Adipocyte (in vitro differentiated cells): ENCODE data around the gene HEBP1.

Experiments used
- DNase-seq: peaks from one replicate; pipeline ENCODE4 v3.0.0-alpha.2; 2015; ENCODE audit warnings: low read depth
- H3K27me3 ChIP-seq: replicated peaks from 2 replicates; pipeline ENCODE4 v1.7.0; 2013; ENCODE audit warnings: mild to moderate bottlenecking, low read length, moderate library complexity; ENCODE audit not compliant: control insufficient read depth, insufficient read depth
- H3K36me3 ChIP-seq: 2 replicates; pipeline ENCODE4 v1.7.0; 2013; ENCODE audit warnings: low read length, mild to moderate bottlenecking, moderate library complexity; ENCODE audit not compliant: control insufficient read depth, insufficient read depth, severe bottlenecking
- H3K4me1 ChIP-seq: 2 replicates; pipeline ENCODE4 v1.7.0; 2013; ENCODE audit warnings: mild to moderate bottlenecking, low read length, moderate library complexity; ENCODE audit not compliant: control insufficient read depth, insufficient read depth
- H3K4me3 ChIP-seq: 2 replicates; pipeline ENCODE4 v1.7.0; 2013; ENCODE audit warnings: mild to moderate bottlenecking, low read length, moderate library complexity
- H3K9ac ChIP-seq: 2 replicates; pipeline ENCODE4 v1.7.0; 2013; ENCODE audit warnings: mild to moderate bottlenecking, low read length, moderate library complexity
- H3K9me3 ChIP-seq: 2 replicates; pipeline ENCODE4 v1.7.0; 2013; ENCODE audit warnings: mild to moderate bottlenecking, low read length, moderate library complexity; ENCODE audit not compliant: control insufficient read depth

The HEBP1 gene

DNA sequence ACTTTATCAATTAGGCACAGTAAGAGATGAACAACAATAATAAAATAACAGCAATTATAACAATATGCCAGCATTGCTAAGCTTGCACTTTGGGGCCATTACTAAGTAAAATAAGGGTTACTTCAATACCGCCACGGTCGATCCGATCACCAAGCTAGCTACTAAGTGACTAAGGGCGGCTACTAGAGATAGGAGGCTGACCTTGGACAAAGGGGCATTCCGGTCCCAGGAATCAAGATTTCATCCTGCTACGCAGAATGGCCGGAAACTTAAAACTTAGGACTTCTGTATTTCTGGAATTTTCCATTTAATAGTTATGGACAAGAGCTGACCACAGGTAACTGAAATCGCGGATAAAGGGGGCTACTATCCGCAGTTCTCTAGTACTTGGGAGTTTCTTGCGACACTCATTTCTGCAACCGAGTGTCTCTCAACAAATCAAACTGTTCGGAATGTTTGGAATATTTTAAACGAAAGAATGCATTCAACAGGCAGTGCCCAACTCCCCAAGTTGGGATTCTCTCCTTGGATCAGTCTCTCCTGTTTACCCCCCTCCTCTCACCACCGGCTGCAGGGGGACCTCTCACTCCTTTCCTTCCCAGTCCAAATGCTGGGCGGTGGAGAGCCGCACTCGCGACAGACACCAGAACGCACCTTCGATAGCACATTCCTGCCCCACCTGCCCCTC lies 650 bp downstream of the HEBP1 start:
- Histone ChIP-seq H3K9me3 (no peaks in the 10 kb centered on the region), H3K27me3 (no peaks in the 10 kb centered on the region), H3K4me1 (peaks cover 45% of the 10 kb centered on the region), H3K36me3 (no peaks in the 10 kb centered on the region), H3K9ac (peak overlapping the region; percentile 98), H3K4me3 (peak overlapping the region; percentile 99)
- DNase-seq: peak; percentile 37

DNA sequence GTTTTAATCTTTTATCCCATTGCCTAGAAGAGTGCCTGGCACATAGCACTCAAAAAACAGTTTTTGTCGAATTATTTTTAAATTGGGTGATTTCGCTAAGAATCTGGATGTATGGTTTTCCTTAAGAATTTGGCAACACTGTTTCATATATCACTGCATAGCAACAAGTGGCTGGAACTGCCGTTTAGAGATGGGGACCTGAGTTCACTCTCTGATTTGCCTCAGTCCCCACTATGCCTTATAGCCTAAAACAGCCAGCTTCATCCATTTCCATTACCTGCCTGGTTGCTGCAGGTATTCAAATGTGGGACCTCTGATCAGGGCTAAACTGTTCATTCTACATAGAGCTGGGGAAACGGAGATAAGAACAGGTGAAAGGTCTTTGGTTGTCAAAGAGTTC lies 1.8 kb downstream of the HEBP1 start:
- DNase-seq: no peak
- no peaks in the 10 kb centered on the region for H3K27me3 ChIP-seq
- H3K36me3 ChIP-seq: no peaks in the 10 kb centered on the region
- no peaks in the 10 kb centered on the region for H3K9me3 ChIP-seq
- peak overlapping the region; percentile 98 for H3K9ac ChIP-seq
- H3K4me3 ChIP-seq: peak overlapping the region; percentile 99
- H3K4me1 ChIP-seq: peaks cover 45% of the 10 kb centered on the region

DNA sequence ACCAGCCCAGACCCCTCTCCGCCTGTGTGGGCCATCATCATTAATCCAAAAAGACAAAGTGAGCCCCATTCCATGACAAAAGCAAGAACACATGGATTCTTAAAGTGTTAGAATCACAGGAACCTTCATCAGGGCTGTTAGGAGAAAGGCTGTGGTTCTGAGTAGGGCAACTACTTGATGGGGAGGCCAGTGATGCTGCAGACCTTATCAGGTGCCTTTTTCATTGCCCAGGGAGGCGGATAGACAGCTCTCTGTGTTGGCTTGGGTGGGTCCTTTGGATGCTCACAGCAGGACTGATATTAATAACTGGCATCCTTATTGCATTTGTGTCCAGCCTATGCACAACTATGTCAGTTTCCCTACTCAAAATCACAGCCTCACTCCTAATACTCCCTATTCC lies 2.3 kb downstream of the HEBP1 start:
- Histone ChIP-seq H3K9me3 (no peaks in the 10 kb centered on the region), H3K27me3 (no peaks in the 10 kb centered on the region), H3K36me3 (no peaks in the 10 kb centered on the region), H3K9ac (no peak overlapping the region), H3K4me3 (peak overlapping the region; percentile 99), H3K4me1 (peaks cover 43% of the 10 kb centered on the region)
- DNase-seq: no peak

GRCh38 chr12:12997156-12997555 lies 2.9 kb downstream of the HEBP1 start:
- Histone ChIP-seq H3K4me3 (peak overlapping the region; percentile 99), H3K4me1 (peaks cover 43% of the 10 kb centered on the region), H3K9me3 (no peaks in the 10 kb centered on the region), H3K27me3 (no peaks in the 10 kb centered on the region), H3K9ac (no peak overlapping the region), H3K36me3 (no peaks in the 10 kb centered on the region)
- DNase-seq: no peak

DNA sequence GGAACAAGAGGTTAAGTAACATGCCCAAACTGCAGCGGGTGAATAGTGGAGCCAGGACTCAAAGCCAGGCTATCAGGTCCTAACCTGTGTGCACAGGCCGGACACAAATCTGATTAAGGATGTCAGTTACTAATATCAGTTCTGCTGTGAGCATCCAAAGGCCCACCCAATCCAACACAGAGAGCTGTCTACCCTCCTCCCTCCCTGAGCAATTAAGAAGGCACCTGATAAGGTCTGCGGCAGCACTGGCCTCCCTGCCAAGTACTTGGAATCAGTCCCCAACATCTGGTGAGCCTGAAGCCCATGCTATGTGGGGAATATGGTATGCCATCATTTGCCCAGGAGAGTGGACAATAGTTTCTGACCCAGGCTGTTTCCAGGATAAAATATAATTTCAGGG lies 3.9 kb downstream of the HEBP1 start:
- Histone ChIP-seq H3K9me3 (no peaks in the 10 kb centered on the region), H3K27me3 (no peaks in the 10 kb centered on the region), H3K9ac (no peak overlapping the region), H3K36me3 (no peaks in the 10 kb centered on the region), H3K4me1 (peaks cover 43% of the 10 kb centered on the region), H3K4me3 (no peak overlapping the region)
- DNase-seq: no peak

DNA sequence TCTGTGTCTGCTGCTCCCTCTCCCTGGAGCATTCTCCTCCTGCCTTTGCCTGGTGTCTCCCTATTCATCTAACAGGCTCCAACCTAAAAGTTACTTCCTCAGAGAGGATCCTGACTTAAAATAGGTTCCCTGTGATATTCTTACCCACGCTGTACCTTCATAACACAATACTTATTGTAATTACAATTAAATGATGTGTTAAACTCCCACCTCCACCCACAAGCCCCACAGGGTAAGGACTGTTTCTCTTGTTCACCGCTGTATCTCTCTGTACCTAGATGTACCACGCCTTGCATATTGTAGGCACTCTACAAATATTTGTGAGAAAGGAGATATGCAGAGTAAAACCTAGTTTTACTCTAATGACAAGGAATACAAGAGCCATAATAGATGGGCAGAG lies 5.0 kb downstream of the HEBP1 start:
- Histone ChIP-seq H3K4me1 (peaks cover 43% of the 10 kb centered on the region), H3K9me3 (no peaks in the 10 kb centered on the region), H3K4me3 (no peak overlapping the region), H3K27me3 (no peaks in the 10 kb centered on the region), H3K9ac (no peak overlapping the region), H3K36me3 (no peaks in the 10 kb centered on the region)
- no peak for DNase-seq

- H3K4me1 ChIP-seq: peaks cover 37% of the 10 kb centered on the region
- peak overlapping the region; percentile 65 for H3K4me3 ChIP-seq
- H3K36me3 ChIP-seq: peaks cover 10% of the 10 kb centered on the region
- DNase-seq: no peak
- peak overlapping the region; percentile 71 for H3K9ac ChIP-seq
- no peaks in the 10 kb centered on the region for H3K27me3 ChIP-seq
- H3K9me3 ChIP-seq: no peaks in the 10 kb centered on the region
These were observed 6.7 kb downstream of the HEBP1 start for GRCh38 chr12:12993367-12993766.

GRCh38 chr12:12992418-12993130 lies 7.5 kb downstream of the HEBP1 start:
- DNase-seq: peak; percentile 92
- Histone ChIP-seq H3K4me1 (peaks cover 30% of the 10 kb centered on the region), H3K27me3 (no peaks in the 10 kb centered on the region), H3K9me3 (no peaks in the 10 kb centered on the region), H3K4me3 (peak overlapping the region; percentile 65), H3K9ac (peak overlapping the region; percentile 71), H3K36me3 (peaks cover 18% of the 10 kb centered on the region)

DNA sequence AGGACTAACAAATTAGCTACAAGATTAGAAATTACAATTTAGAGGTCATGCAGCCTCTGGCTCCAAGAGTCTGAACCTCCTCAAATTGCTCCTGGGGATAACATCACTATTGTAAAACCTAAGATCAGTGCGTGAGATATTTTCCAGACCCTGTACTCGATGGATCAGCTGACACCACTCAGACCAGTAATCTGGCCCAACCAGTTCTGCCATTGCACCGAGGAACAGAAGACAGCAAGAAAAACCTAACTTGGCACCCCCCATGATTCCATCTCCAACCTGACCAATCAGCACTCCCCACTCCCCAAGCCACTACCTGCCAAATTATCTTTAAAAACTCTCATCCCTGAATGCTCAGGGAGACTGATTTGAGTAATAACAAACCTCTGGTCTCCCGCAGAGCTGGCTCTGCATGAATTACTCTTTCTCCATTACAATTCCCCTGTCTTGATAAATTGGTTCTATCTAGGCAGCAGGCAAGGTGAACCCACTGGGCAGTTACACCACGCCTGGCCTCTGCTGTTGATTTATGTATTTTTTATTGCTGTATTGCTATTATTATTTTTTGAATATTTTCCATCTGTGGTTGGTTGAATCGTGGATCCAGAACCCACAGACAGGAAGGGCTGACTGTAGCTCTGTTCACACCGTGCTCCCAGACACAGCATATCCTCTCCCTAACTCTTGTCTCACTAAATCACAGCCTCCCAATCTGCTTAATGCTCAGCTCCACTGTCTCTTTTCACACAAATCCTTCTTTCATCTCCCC lies 9.2 kb downstream of the HEBP1 start:
- DNase-seq: no peak
- Histone ChIP-seq H3K4me3 (no peak overlapping the region), H3K27me3 (no peaks in the 10 kb centered on the region), H3K4me1 (peaks cover 19% of the 10 kb centered on the region), H3K9me3 (no peaks in the 10 kb centered on the region), H3K36me3 (peaks cover 34% of the 10 kb centered on the region), H3K9ac (no peak overlapping the region)

DNA sequence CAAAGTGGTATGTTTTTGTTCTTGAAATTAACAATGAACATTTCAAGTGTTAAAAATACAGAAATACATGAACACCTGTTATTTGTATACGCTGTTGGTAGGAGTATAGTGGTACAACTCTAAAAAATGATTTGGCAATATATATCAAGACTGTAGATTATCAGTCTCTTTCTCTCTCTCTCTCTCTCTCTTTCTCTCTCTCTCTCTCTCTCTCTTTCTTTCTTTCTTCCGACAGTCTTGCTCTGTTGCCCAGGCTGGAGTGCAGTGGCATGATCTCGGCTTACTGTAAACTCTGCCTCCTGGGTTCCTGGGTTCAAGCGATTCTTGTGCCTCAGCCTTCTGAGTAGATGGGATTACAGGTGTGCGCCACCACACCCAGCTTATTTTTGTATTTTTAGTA lies 12.6 kb downstream of the HEBP1 start:
- Histone ChIP-seq H3K4me1 (peaks cover 9% of the 10 kb centered on the region), H3K36me3 (peaks cover 63% of the 10 kb centered on the region), H3K9me3 (no peaks in the 10 kb centered on the region), H3K27me3 (no peaks in the 10 kb centered on the region), H3K9ac (no peak overlapping the region), H3K4me3 (no peak overlapping the region)
- no peak for DNase-seq

- no peak for DNase-seq
- H3K27me3 ChIP-seq: no peaks in the 10 kb centered on the region
- peaks cover 3% of the 10 kb centered on the region for H3K4me1 ChIP-seq
- H3K9me3 ChIP-seq: no peaks in the 10 kb centered on the region
- H3K36me3 ChIP-seq: peaks cover 69% of the 10 kb centered on the region
- no peak overlapping the region for H3K4me3 ChIP-seq
- H3K9ac ChIP-seq: no peak overlapping the region
These were observed 13.2 kb downstream of the HEBP1 start for GRCh38 chr12:12986775-12987331.
